GM12892 (cell line): ENCODE results near the gene CLIP1.
A peak's percentile ranks its signal among the peaks of the same experiment; 100 is the strongest.

Experiments used
- DNase-seq: peaks from one replicate; pipeline ENCODE4 v3.0.0; 2011; ENCODE audit not compliant: insufficient read length
- FAIRE-seq: peaks from 2 replicates; lab custom pipeline; 2011; peaks lifted over from hg19 to GRCh38; lab: Jason Lieb, UNC
- POLR2A ChIP-seq: IDR thresholded peaks from 2 replicates; pipeline ENCODE4 v1.6.1; 2011; ENCODE audit warnings: low read depth, low read length, control low read depth
- POLR2AphosphoS5 ChIP-seq: IDR thresholded peaks from 2 replicates; pipeline ENCODE4 v1.6.1; 2011; ENCODE audit warnings: low read depth, low read length, control low read depth
- TAF1 ChIP-seq: IDR thresholded peaks from 2 replicates; pipeline ENCODE4 v1.6.1; 2011; ENCODE audit warnings: low read depth, mild to moderate bottlenecking, control low read depth, low read length, borderline replicate concordance

CLIP1 gene

GRCh38 chr12:122356192-122356635 is 66.3 kb downstream of the CLIP1 start:
- DNase-seq (no peak), FAIRE-seq (peak; percentile 5)
- TF ChIP-seq POLR2A (no peak), POLR2AphosphoS5 (no peak), TAF1 (no peak)

DNA sequence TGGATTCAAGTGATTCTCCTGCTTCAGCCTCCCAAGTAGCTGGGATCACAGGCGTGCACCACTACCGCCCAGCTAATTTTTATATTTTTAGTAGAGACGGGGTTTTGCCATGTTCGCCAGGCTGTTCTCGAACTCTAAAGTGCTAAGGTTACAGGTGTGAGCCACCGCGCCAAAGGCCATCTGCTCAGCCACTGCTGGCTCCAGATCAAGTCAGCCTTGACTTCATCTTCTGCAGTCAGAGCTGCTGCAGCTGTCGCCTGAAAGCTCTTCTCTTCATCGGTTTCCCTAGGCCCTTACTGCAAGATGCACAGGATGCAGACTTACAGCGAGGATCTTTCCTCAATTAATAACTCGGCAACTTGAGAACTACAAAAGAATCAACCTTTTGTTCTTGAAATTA is 66.8 kb downstream of the CLIP1 start:
- DNase-seq (no peak), FAIRE-seq (no peak)
- no peak for TF ChIP-seq POLR2A
- no peak for TF ChIP-seq TAF1
- no peak for TF ChIP-seq POLR2AphosphoS5

DNA sequence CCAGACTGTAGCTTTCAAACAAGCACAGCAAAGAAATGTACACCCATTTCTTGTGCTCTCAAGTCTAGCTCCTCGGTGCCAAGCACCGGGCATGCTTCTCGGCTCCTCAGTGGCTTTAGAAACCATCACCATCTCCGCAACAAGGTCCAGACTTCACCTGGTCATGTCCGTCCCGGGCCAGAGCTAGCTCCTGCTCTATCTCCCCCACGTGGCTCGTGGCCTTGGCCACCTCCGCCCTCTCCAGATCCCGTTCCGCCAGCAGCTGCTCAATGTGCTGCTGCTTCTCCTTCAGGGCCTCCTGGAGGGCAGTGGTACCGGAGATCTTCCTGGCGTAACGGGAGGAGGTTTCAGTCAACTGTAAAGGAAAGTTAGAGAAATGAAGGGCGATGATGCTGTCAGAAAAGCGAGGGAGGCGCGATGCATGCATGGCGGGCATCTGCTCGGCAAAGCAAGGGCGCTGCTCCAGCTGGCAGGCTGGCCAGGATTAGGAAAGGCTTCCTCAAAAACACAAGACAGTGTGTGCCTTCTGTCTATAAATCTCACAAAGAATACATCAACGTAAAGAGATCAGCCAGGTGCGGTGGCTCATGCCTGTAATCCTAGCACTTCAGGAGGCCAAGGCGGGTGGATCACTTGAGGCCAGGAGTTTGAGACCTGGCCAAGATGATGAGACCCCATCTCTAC is 67.4 kb downstream of the CLIP1 start:
- no peak for TF ChIP-seq POLR2A
- TF ChIP-seq TAF1 = no peak
- TF ChIP-seq POLR2AphosphoS5 = no peak
- DNase-seq = no peak
- FAIRE-seq = no peak

DNA sequence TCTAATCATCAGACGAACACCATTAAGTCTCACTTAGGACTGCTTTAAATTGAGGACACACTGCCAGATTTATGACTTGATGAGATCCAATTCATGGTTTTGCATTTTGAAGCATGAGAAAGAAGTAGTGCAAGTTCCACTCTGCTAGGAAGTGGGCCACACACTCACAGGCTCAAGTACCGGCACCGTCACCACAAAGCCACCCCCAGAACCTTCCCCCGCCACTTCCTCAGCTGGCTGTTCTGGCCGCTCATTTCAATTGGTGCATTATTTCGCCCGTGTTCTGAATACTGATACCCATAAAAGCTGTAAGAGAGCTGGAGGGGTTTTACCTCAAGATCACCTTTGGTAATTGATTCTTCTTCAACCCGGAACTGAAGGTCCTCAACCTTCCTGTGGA is 70.1 kb downstream of the CLIP1 start:
- FAIRE-seq = no peak
- no peak for DNase-seq
- TF ChIP-seq POLR2A (no peak), POLR2AphosphoS5 (no peak), TAF1 (no peak)

- no peak for DNase-seq
- TF ChIP-seq TAF1 (no peak), POLR2AphosphoS5 (no peak), POLR2A (no peak)
- no peak for FAIRE-seq
Observed at GRCh38 chr12:122350141-122350848, 72.2 kb downstream of the CLIP1 start.

- TF ChIP-seq TAF1 (no peak), POLR2A (no peak), POLR2AphosphoS5 (no peak)
- FAIRE-seq = no peak
- DNase-seq = no peak
Observed at GRCh38 chr12:122349078-122349477, 73.4 kb downstream of the CLIP1 start.

GRCh38 chr12:122348505-122348904 is 74.0 kb downstream of the CLIP1 start:
- no peak for DNase-seq
- no peak for FAIRE-seq
- no peak for TF ChIP-seq TAF1
- no peak for TF ChIP-seq POLR2A
- no peak for TF ChIP-seq POLR2AphosphoS5

- no peak for TF ChIP-seq TAF1
- no peak for TF ChIP-seq POLR2AphosphoS5
- TF ChIP-seq POLR2A = no peak
- FAIRE-seq (no peak), DNase-seq (no peak)
Observed at GRCh38 chr12:122346054-122346453, 76.4 kb downstream of the CLIP1 start.

- DNase-seq (no peak), FAIRE-seq (no peak)
- no peak for TF ChIP-seq POLR2A
- TF ChIP-seq TAF1 = no peak
- TF ChIP-seq POLR2AphosphoS5 = no peak
Observed at GRCh38 chr12:122345042-122345441, 77.4 kb downstream of the CLIP1 start.

DNA sequence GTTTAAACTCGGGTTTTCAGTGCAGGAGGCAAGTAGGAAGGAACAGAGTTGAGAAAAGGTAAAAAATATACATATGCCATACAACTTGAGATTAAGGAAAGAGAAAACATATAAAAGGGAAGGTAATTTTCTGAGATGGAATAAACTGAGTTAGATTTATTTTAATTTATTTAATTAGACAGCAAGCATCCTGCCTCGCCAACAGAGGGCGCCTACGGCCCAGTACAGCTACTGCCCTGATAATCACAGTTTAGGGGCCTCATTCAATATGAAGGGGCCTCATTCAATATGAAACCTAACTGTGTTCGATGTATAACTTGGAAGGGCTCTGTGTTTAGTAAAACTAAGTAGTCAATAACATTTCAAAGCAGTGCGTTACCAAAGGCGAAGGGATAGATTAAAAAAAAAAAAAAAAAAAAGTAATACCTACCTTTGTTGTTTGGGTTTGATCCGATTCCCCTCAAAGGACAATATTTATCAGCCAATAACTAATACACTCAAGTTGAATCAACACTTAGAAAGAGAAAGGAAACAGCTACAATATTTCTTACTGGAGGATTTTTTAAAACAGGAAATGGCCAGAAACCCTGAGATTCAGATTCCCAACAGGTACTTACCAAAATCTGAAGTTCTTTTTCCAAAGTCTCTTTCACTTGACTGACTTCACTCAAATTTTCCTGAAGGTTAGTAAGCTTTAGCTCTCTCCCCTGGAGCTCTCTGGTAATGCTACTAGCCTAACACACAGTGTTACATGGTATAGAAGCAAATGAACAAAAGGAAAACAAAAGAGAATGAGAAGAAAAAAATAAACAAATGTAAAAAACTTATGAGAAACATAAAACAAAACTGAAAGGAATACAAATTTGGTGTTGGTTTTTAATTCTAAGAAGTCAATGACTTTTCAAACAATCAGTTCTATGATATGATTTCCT is 86.2 kb downstream of the CLIP1 start:
- no peak for DNase-seq
- TF ChIP-seq POLR2A (no peak), TAF1 (no peak), POLR2AphosphoS5 (no peak)
- no peak for FAIRE-seq

DNA sequence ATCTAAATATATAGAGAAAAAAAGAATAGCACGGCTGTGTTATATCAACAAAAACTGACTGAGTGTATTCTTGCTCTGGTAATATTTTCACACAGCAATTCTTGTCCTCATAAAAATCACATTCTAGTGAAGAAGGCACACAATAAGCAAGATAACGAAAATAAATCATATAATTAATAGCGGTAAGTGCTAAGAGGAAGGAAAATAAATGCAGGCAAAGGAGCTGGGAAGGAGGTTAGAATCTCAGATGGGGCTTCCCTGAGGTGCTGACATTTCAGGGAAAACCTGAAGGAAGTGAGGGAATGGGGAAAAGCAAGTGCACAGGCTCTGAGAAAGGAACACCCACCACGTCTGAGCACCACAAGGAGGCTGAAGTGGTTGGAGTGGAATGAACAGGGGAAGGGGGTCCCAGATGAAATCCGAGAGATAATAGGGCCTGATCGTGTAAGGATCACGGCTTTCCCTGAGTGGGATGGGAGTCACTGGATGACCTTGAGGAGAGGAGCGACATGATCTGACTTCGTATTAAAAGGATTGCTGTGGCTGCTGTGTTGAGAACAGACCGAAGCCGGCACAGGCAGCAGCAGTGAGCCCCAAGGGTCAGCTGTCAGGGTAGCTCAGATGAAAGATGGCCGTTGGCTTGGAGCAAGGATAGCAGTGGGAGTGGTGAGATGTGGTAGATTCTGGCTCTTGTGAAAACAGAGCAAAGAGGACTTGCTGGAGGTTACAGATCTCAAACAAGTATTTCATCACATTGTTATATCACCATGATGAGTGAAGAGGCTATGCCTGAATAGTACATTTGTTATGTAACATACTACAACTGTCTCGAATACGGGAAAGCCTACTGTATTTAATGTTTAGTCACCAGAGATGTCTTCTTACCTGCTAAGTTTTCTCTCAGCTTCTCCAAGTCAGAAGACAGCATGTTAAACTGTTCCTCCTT is 89.1 kb downstream of the CLIP1 start:
- DNase-seq = no peak
- TF ChIP-seq TAF1 (no peak), POLR2A (no peak), POLR2AphosphoS5 (no peak)
- no peak for FAIRE-seq
